ENCODE measurements around the gene C6.
"Not testable (repeated sequence)": the region's sequence is repeated elsewhere in the genome, so short reads cannot be mapped to it uniquely, and the experiment has no call there.

Gene C6

DNA sequence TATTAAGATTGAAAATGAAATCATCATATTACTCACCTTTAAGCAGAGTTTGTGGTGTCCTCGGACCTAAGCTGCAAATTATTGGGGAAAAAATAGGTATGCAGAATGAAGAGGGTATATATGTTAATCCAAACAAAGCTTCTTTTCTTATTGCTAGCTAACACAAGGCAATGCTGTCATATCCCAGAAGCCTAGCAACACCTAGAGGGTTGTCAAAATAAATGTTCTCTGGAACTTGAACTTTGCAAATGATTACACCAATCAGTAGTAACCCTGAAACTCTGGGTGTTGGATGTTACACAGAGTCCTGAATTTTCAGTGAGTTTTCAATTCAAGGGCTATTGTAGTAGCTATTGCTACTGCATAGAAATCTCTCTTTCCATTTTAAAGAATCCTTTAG, at the start of gene C6:
TSS of gene C6 (minus strand) at position 193 of the 400 bp plus-strand sequence. CDS start 10,302 bp downstream, outside the sequence.
- no peak for DNase-seq

DNA sequence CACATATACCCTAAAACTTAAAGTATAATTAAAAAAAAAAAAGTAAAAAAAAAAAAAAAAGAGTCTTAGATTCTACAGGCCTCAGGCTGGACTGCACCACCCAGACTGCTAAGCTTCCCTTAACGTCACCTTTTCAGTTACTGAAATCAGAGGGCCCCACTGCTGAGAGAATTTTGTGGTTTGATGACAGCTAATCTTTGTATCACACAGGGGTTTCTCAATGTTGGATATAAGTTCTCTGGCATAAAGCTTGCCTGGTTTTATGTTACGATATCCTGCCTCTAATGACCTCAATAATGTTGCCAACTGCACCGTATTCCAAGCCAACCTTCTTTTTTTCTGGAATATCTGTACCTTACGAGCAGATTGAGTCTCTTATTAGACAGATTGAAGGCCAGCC, 43.1 kb upstream of the C6 start:
- no peak for DNase-seq

GRCh38 chr5:41253109-41253508, 39.8 kb upstream of the C6 start:
- no peak for DNase-seq

- DNase-seq: no peak
Measured at GRCh38 chr5:41252036-41252435, 38.7 kb upstream of the C6 start.

DNA sequence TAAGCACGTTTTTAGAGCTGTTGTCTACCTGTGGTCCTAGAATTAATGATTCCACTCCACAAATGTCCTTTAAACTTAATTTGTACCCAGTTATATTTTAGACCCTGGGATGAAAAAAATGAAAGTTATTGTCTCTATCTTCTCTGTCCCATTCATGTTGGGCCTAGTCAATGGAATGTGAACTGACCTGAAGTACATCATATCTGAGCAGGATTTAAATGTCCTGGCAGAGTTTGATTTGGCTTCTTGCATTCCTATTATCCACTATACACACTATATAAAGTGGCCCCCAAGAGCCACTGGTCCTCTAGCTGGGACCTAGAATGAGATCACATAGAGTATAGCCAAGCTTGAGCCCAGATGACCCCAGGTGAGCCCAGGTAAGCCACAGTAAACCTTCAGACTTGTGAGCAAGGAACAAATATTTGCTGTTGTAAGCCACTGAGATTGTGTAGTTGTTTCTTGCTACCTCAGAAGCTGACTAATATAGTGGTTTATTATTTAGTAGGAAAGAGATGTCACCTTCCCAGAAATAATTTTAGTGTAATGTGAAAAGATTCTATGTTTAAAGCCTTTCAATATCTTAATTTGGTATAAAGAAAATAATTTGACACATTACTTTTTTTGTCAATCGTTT, 37.1 kb upstream of the C6 start:
- no peak for DNase-seq

DNA sequence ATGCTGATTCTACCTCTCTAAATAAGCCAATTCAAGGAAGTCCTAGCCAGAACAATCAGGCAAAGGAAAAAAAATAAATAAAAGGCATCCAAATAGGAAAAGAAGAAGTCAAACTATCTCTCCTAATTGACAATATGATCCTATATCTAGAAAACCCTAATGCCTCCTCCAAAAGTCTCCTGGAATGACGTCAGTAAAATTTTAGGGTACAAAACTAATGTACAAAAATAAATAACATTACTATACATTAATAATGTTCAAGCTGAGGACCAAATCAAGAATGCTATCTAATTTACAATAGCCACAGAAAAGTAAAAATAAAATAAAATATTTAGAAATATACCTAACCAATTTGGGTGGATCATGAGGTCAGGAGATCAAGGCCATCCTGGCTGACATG, 33.8 kb upstream of the C6 start:
- no peak for DNase-seq

DNA sequence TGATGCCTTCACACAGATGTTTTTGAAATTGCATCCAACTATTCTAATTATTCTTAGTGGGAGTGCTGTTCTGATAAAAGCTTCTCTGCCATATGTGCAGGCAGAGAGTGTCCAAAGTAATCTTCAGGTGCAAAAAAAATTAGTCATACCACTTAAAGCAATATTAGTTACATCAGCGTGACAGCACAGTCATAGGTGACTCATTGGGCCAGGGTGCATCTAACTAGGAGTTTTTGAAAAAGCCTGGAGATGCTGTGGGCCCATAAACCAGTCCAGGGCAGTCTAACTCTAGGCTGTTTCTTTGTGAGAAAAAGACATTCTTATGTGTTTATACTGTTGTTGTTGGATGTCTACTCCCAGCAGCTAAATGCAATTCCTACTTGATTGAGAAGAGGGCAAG, 33.0 kb upstream of the C6 start:
- no peak for DNase-seq

- DNase-seq: no peak
Measured at GRCh38 chr5:41243558-41243957, 30.2 kb upstream of the C6 start.

GRCh38 chr5:41240985-41241384, 27.7 kb upstream of the C6 start:
- no peak for DNase-seq

DNA sequence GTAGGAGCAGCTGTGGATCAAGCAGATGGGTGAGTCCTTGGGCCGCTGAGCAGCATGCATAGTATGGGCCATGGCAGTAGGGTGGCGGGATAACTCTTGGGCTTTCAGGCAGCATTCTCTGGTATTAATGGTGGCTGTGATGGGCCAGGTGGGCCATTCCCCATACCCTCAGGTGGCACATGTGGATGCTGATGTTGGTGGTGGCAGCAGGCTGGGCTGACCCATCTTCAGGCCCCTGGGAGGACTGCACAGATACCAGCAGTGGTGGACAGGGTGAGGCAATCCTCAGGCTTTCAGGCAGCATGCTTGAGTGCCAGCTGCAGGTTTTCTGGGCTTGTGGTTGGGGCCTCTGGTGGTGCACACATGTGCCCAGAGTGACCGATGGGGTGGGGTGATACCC, 27.1 kb upstream of the C6 start:
- no peak for DNase-seq

DNA sequence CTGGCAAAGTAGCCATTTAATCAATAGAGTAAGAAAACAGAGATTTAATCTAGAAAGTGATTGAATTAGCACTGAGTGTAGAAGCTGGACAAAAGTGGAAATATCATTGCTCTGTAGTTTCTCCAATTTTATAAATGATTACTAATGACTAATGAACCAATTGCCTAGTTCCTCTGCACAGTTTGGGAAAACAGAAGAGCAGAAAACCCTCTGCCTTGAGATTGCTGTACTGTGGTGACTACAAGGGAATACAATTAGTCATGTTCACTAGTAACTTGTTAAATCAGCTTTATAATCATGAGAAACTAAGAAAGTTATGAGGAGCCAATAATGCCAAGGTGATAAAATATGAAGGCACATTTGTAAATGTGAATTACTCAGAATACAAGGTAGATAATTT, 21.1 kb upstream of the C6 start:
- DNase-seq: no peak

GRCh38 chr5:41232797-41233196, 19.5 kb upstream of the C6 start:
- no peak for DNase-seq

GRCh38 chr5:41230276-41230675, 16.9 kb upstream of the C6 start:
- DNase-seq: not testable (repeated sequence)

DNA sequence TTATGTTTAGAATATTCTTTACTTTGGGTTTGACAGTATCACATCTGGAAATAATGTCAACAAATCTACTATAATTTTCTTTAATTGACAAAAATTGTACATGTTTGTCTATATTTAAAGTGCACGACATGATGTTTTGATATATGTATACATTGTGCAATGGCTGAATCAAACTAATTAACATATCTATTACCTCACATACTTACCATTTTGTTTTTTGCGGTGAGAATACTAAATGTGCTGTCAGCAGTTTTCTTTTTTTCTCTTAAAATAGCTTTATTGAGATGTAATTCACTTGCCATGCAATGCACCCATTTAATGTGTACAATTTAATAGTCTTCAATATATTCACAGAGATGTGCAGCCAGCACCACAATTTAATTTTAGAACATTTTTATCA, 10.6 kb upstream of the C6 start:
- no peak for DNase-seq

GRCh38 chr5:41219658-41220269, 6.4 kb upstream of the C6 start:
- DNase-seq: no peak

DNA sequence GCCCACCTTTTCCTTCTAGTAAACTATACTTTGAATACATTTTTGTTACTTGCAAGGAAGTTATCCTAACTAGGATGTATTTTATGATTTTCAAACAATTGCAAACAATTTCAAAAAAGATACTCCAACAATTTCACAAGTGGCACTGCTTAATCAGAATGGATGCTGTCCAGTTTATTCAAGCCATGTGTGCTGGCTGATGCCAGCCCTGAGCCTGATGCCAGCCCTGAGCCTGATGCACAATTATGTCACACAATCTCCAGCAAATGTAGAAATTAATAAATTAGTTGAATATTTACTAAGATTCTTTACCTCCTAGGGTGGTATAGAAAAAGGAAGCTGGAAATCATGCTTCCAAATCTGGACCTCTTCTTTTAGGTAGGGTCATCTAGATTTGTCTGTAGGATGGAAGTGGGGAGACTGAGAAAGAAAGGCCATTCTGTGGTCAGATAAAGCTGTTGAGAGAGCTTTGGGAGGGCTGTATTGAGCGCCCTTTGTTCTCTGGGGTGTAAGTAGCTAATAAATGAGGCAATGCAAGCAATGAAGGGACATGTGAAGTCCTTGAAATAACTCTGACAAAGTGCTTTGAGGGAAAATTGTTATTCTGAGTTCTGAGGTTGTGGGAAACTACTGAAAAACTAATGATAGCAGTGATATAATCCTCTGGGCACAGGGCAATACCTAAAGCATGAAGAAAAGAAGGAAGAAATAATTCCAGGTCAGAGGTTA, 5.8 kb upstream of the C6 start:
- DNase-seq: no peak

- no peak for DNase-seq
Measured at GRCh38 chr5:41214182-41214581, 850 bp upstream of the C6 start.

DNA sequence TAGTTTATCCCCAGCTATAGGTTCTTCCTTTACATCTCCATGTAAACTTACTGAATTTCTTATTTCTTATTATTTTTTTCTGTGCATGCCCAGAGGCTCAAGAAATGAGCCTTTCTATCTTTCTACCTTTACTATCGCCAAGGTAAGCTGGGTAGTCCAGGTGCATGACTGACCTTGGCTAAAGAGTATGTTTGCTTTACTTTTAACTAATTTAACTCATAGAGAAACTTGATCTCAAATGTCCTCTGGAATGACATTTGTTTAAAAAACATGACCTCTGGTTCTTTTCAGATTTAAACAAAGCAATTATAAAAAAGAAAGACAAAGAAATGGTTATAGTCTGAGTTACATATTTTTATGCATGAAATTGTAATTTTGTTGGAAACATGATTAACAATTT, 397 bp downstream of the C6 start:
- no peak for DNase-seq

GRCh38 chr5:41211417-41211816, 1.9 kb downstream of the C6 start:
- no peak for DNase-seq

DNA sequence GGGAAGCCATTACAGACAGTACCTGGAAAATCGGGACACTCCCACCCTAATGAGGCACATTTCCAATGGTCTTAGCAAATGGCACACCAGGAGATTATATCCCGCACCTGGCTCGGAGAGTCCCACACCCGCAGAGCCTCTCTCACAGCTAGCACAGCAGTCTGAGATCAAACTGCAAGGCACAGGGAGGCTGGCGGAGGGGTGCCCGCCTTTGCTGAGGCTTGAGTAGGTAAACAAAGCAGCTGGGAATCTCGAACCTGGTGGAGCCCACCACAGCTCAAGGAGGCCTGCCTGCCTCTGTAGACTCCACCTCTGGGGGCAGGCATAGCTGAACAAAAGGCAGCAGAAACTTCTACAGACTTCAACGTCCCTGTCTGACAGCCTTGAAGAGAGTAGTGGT, 7.9 kb downstream of the C6 start:
- not testable (repeated sequence) for DNase-seq

GRCh38 chr5:41203033-41203432, 10.3 kb downstream of the C6 start:
- no peak for DNase-seq

DNA sequence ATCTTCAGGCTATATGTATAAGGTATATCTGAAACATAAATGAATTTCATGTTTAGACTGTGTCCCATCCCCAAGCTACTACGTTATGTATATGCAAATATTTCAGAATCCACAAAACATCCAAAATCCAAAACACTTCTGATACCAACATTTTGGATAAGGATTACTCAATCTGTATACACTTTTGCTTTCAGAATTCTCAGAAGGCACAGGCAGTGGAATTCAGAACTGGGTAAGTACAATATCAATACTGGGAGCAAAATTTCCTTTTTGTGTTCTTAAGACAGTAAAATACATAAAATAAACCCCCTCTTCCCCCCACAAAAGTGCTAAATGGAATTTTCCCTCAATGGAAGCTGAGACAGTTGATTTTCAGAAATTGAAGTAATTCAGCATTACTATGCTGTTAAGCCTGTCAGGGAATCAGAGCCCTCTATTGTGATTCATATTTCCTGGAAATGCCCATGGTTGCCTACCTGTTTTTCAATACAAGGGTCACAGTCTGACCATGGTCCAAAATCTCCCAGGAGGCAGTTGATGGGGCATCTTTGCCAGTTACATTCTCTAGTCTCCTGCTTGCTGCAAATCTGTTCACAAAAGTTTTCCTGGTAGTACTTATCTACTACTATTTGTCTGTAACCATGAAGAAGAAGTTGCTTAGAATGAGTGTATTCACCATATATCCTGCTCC, 12.1 kb downstream of the C6 start:
- DNase-seq: no peak

DNA sequence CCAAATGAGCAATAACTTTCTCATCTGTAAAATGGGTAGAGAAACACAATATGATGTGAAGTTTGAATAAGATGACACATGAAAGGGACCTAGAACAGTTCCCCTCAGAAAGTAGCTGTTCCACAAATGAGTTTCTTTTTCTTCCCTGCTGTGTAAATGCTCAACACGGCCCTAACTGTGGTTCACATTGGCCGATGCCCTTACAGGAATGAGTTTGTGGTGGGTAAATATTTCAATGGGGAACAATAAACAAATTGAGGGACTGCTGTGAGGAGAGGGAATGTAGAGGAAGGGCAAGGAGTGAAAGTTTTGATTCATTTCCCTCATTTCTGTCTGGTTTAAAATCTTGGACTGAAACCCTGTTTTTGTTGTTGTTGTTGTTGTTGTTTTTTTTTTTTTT, 12.8 kb downstream of the C6 start:
- DNase-seq: no peak

DNA sequence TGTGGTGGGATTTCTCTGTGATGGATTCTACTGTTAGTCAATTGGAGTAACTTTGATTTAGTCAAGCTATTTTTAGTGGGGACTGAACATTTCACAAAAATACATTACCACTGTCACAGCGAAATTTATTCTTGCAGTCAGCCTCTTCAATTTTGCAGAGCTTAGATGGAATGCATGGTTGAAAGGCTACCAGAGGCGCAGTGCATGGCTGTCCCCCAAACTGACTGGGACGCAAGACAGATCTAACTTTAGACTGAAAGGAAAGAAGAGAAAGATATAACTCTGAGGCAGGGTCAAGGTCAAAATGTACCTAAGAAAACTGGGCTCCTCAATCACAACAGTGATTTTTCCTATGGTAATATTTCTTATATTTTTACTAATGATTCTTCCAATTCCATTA, 13.7 kb downstream of the C6 start:
- no peak for DNase-seq

Measured in NCI-H2029 treated with DMSO at 0.1 percent for 48 hours (cell line).